ENCODE measurements around the gene CCDC152.

The CCDC152 gene

GRCh38 chr5:42759456-42759855 is 2.8 kb downstream of the CCDC152 start:
- no peak for TF ChIP-seq CTCF (IDR thresholded peaks at IDR 0.05; ENCODE audit: borderline replicate concordance, control extremely low read depth, extremely low read depth, insufficient read depth, missing control alignments)
- in situ Hi-C loops (cut with MboI; ENCODE audit: low sequenced_read_pairs, unreplicated experiment): loop anchor here (25.0 kb wide), 1 partner anchor 897 kb away; the partner anchor contains the start of gene OXCT1
- no peak for DNase-seq (ENCODE audit: low spot score)

GRCh38 chr5:42760426-42760825 is 3.8 kb downstream of the CCDC152 start:
- in situ Hi-C loops (cut with MboI; ENCODE audit: low sequenced_read_pairs, unreplicated experiment): loop anchor here (25.0 kb wide), 1 partner anchor 898 kb away; the partner anchor contains the start of gene OXCT1
- no peak for DNase-seq (ENCODE audit: low spot score)
- TF ChIP-seq CTCF (IDR thresholded peaks at IDR 0.05; ENCODE audit: borderline replicate concordance, control extremely low read depth, extremely low read depth, insufficient read depth, missing control alignments): no peak

- in situ Hi-C loops (cut with MboI; ENCODE audit: low sequenced_read_pairs, unreplicated experiment): loop anchor here (25.0 kb wide), 1 partner anchor 899 kb away; the partner anchor contains the start of gene OXCT1
- DNase-seq (ENCODE audit: low spot score): no peak
- no peak for TF ChIP-seq CTCF (IDR thresholded peaks at IDR 0.05; ENCODE audit: borderline replicate concordance, control extremely low read depth, extremely low read depth, insufficient read depth, missing control alignments)
Measured at GRCh38 chr5:42761791-42762190, 5.2 kb downstream of the CCDC152 start.

GRCh38 chr5:42767491-42768105 is 11.0 kb downstream of the CCDC152 start:
- peak; percentile 6 for TF ChIP-seq CTCF (IDR thresholded peaks at IDR 0.05; ENCODE audit: borderline replicate concordance, control extremely low read depth, extremely low read depth, insufficient read depth, missing control alignments)
- peak; percentile 27 for DNase-seq (ENCODE audit: low spot score)
- in situ Hi-C loops (cut with MboI; ENCODE audit: low sequenced_read_pairs, unreplicated experiment): loop anchor here (25.0 kb wide), 1 partner anchor 905 kb away; the partner anchor contains the start of gene OXCT1

GRCh38 chr5:42768106-42768504 is 11.5 kb downstream of the CCDC152 start:
- no peak for DNase-seq (ENCODE audit: low spot score)
- no peak for TF ChIP-seq CTCF (IDR thresholded peaks at IDR 0.05; ENCODE audit: borderline replicate concordance, control extremely low read depth, extremely low read depth, insufficient read depth, missing control alignments)
- in situ Hi-C loops (cut with MboI; ENCODE audit: low sequenced_read_pairs, unreplicated experiment): loop anchor here (25.0 kb wide), 1 partner anchor 906 kb away; the partner anchor contains the start of gene OXCT1

- in situ Hi-C loops (cut with MboI; ENCODE audit: low sequenced_read_pairs, unreplicated experiment): loop anchor here (25.0 kb wide), 1 partner anchor 908 kb away; the partner anchor contains the start of gene OXCT1
- no peak for TF ChIP-seq CTCF (IDR thresholded peaks at IDR 0.05; ENCODE audit: borderline replicate concordance, control extremely low read depth, extremely low read depth, insufficient read depth, missing control alignments)
- DNase-seq (ENCODE audit: low spot score): no peak
Measured at GRCh38 chr5:42770003-42770402, 13.4 kb downstream of the CCDC152 start.
